ENCODE measurements around the gene EFHB.

DNA sequence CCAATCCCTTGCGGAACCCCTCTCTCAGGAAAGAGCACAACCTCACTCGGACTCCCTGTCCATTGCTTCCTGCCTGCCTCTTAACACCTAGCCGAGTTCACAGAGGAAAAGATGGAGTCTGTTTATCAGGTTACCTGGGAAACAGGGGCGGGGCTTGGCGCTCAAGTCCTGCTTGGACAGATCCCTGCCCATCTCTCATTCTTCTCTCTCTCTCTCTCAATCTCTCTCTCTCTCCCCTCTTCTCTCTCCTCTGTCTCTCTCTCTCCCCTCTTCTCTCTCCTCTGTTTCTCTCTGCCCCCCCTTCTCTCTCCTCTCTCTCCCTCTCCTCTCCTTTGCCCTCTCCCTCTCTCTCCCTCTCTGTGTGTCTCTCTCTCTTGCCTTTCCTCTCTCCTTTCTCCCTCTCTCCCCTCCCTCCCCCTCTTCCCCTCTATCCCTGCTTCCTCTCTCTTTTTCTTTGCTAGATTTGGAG lies at the start of gene EFHB:
- TF ChIP-seq, protein P1, sequence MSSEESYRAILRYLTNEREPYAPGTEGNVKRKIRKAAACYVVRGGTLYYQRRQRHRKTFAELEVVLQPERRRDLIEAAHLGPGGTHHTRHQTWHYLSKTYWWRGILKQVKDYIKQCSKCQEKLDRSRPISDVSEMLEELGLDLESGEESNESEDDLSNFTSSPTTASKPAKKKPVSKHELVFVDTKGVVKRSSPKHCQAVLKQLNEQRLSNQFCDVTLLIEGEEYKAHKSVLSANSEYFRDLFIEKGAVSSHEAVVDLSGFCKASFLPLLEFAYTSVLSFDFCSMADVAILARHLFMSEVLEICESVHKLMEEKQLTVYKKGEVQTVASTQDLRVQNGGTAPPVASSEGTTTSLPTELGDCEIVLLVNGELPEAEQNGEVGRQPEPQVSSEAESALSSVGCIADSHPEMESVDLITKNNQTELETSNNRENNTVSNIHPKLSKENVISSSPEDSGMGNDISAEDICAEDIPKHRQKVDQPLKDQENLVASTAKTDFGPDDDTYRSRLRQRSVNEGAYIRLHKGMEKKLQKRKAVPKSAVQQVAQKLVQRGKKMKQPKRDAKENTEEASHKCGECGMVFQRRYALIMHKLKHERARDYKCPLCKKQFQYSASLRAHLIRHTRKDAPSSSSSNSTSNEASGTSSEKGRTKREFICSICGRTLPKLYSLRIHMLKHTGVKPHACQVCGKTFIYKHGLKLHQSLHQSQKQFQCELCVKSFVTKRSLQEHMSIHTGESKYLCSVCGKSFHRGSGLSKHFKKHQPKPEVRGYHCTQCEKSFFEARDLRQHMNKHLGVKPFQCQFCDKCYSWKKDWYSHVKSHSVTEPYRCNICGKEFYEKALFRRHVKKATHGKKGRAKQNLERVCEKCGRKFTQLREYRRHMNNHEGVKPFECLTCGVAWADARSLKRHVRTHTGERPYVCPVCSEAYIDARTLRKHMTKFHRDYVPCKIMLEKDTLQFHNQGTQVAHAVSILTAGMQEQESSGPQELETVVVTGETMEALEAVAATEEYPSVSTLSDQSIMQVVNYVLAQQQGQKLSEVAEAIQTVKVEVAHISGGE (tag by site-specific recombination; conservative IDR thresholded peaks at IDR 0.05; ENCODE audit: low read depth): no peak
- TF ChIP-seq, protein P2, sequence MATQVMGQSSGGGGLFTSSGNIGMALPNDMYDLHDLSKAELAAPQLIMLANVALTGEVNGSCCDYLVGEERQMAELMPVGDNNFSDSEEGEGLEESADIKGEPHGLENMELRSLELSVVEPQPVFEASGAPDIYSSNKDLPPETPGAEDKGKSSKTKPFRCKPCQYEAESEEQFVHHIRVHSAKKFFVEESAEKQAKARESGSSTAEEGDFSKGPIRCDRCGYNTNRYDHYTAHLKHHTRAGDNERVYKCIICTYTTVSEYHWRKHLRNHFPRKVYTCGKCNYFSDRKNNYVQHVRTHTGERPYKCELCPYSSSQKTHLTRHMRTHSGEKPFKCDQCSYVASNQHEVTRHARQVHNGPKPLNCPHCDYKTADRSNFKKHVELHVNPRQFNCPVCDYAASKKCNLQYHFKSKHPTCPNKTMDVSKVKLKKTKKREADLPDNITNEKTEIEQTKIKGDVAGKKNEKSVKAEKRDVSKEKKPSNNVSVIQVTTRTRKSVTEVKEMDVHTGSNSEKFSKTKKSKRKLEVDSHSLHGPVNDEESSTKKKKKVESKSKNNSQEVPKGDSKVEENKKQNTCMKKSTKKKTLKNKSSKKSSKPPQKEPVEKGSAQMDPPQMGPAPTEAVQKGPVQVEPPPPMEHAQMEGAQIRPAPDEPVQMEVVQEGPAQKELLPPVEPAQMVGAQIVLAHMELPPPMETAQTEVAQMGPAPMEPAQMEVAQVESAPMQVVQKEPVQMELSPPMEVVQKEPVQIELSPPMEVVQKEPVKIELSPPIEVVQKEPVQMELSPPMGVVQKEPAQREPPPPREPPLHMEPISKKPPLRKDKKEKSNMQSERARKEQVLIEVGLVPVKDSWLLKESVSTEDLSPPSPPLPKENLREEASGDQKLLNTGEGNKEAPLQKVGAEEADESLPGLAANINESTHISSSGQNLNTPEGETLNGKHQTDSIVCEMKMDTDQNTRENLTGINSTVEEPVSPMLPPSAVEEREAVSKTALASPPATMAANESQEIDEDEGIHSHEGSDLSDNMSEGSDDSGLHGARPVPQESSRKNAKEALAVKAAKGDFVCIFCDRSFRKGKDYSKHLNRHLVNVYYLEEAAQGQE (tag by site-specific recombination; IDR thresholded peaks at IDR 0.05): peak; percentile 79; the same call in 1 of the 2 replicates
- TF ChIP-seq ZNF112 (tag by site-specific recombination; IDR thresholded peaks at IDR 0.05) (no peak), CTCF (tag by site-specific recombination; IDR thresholded peaks at IDR 0.05) (no peak), ZNF660 (tag by site-specific recombination; IDR thresholded peaks at IDR 0.05) (no peak), ZNF366 (tag by site-specific recombination; conservative IDR thresholded peaks at IDR 0.05) (peak; percentile 83), GLIS1 (tag by site-specific recombination; IDR thresholded peaks at IDR 0.05) (no peak), ZNF266 (tag by site-specific recombination; IDR thresholded peaks at IDR 0.05; ENCODE audit: low read depth) (0 out of 2 replicates have a peak, but pooled peaks have one; percentile 12), ZNF394 (tag by site-specific recombination; IDR thresholded peaks at IDR 0.05; ENCODE audit: borderline replicate concordance) (no peak), ELK4 (IDR thresholded peaks at IDR 0.05; ENCODE audit: borderline replicate concordance, low read depth, low read length) (no peak), ZFP37 (tag by site-specific recombination; IDR thresholded peaks at IDR 0.05) (no peak), ZNF529 (tag by site-specific recombination; IDR thresholded peaks at IDR 0.05; ENCODE audit: insufficient replicate concordance) (no peak)

All from HEK293 (cell line).